Tibial nerve (tissue), 4 donors: ENCODE data around the gene CACNA1G. TPM values are rescaled to one million over a fixed set of nuclear protein-coding genes. Genes with fewer than 3 reads are reported as not detected.

Source experiments
- DNase-seq, 2 donors: peaks; one replicate each; pipeline ENCODE4 v3.0.0-alpha.2; 2019; ENCODE audit warnings: low spot score in 2 of 2
- H3K27ac ChIP-seq, 4 donors: fragments of 200-600 bp; sonication (generic) in 3 of 4; one replicate each; pipeline ENCODE4 v1.5.1; 2017 to 2019; ENCODE audit warnings: mild to moderate bottlenecking in 1 of 4
- H3K27me3 ChIP-seq, 2 donors: fragments of 200-600 bp; sonication (generic) in 1 of 2; one replicate each; pipeline versions ENCODE4 v1.5.1 to v1.6.0; 2017 to 2019
- H3K36me3 ChIP-seq, 3 donors: fragments of 200-600 bp; sonication (generic); one replicate each; pipeline ENCODE4 v1.5.1; 2018 to 2019
- H3K4me1 ChIP-seq, 4 donors: fragments of 200-600 bp; sonication (generic) in 3 of 4; one replicate each; pipeline ENCODE4 v1.5.1; 2017 to 2019
- H3K4me3 ChIP-seq, 4 donors: fragments of 200-600 bp; sonication (generic) in 3 of 4; one replicate each; pipeline ENCODE4 v1.5.1; 2017 to 2019; ENCODE audit warnings: mild to moderate bottlenecking in 1 of 4, moderate library complexity in 1 of 4
- H3K9me3 ChIP-seq, 4 donors: fragments of 200-600 bp; sonication (generic) in 3 of 4; one replicate each; pipeline ENCODE4 v1.5.1; 2017 to 2019
- CTCF ChIP-seq, 5 experiments: fragments of 200-600 bp in 3 of 5; fragments of 450-650 bp in 2 of 5; sonication (generic) in 3 of 5; IDR thresholded peaks; one replicate each; pipeline ENCODE4 v1.5.1; 2016 to 2019; ENCODE audit warnings: antibody characterized with exemption in 5 of 5, mild to moderate bottlenecking in 3 of 5, moderate library complexity in 2 of 5
- EP300 ChIP-seq, 2 donors: sonication (generic); formaldehyde crosslinking; IDR thresholded peaks; one replicate each; pipeline ENCODE4 v1.6.1; 2017; ENCODE audit warnings: antibody characterized with exemption in 2 of 2, mild to moderate bottlenecking in 1 of 2
- POLR2A ChIP-seq, 2 donors: fragments of 450-650 bp; IDR thresholded peaks; one replicate each; pipeline ENCODE4 v1.6.1; 2017; ENCODE audit warnings: antibody characterized with exemption in 2 of 2, mild to moderate bottlenecking in 2 of 2, moderate library complexity in 2 of 2
- WGBS, 2 donors: methylation state at CpG; one replicate each; pipeline ENCODE4 v1.1.5; 2018; 5-methylcytosine and 5-hydroxymethylcytosine counted together
- total RNA-seq, 4 donors: library from RNA; depleted of rRNA; stranded (reverse); fragments of >200 nt; gene quantifications; one replicate each; pipeline ENCODE4 v1.1.0, GENCODE V29; 2016

The CACNA1G gene
- total RNA-seq, 4 donors from 2014 or later = 0.21 to 2.2 TPM; not detected in 2

GRCh38 chr17:50558581-50558940, 2.0 kb upstream of the CACNA1G start:
- DNase-seq = no peak
- Histone ChIP-seq H3K4me3 (peak overlapping the region in 1 of 4 donors; percentile 64), H3K4me1 (peaks cover 0 to 47% (median 25%) of the 10 kb centered on the region in 4 donors), H3K36me3 (peaks cover 0 to 30% (median 0%) of the 10 kb centered on the region in 3 donors), H3K27ac (no peak overlapping the region), H3K27me3 (peaks cover 3 to 45% of the 10 kb centered on the region in 2 donors), H3K9me3 (no peaks in the 10 kb centered on the region)
- 13 to 29% methylated on average over 4 to 17 of the region's 18 CpGs for WGBS, 2 donors
- TF ChIP-seq EP300 (IDR thresholded peaks at IDR 0.05) (no peak), CTCF (IDR thresholded peaks at IDR 0.05) (no peak), POLR2A (IDR thresholded peaks at IDR 0.05) (no peak)

GRCh38 chr17:50558941-50559614, 1.4 kb upstream of the CACNA1G start:
- Histone ChIP-seq H3K4me1 (peaks cover 0 to 53% (median 25%) of the 10 kb centered on the region in 4 donors), H3K9me3 (no peaks in the 10 kb centered on the region), H3K36me3 (peaks cover 0 to 27% (median 0%) of the 10 kb centered on the region in 3 donors), H3K27me3 (peaks cover 3 to 51% of the 10 kb centered on the region in 2 donors), H3K27ac (no peak overlapping the region), H3K4me3 (peak overlapping the region in 3 of 4 donors; percentile 11 to 64 (median 43))
- DNase-seq = no peak
- TF ChIP-seq EP300 (IDR thresholded peaks at IDR 0.05) = no peak
- TF ChIP-seq POLR2A (IDR thresholded peaks at IDR 0.05) = no peak
- no peak for TF ChIP-seq CTCF (IDR thresholded peaks at IDR 0.05)
- WGBS, 2 donors = 1 to 2% methylated on average over 31 to 34 of the region's 55 CpGs

GRCh38 chr17:50559674-50560184, 786 bp upstream of the CACNA1G start:
- no peak for TF ChIP-seq CTCF (IDR thresholded peaks at IDR 0.05)
- no peak for TF ChIP-seq EP300 (IDR thresholded peaks at IDR 0.05)
- no peak for TF ChIP-seq POLR2A (IDR thresholded peaks at IDR 0.05)
- peaks cover 3 to 52% of the 10 kb centered on the region in 2 donors for H3K27me3 ChIP-seq
- no peak overlapping the region for H3K27ac ChIP-seq
- 3 to 8% methylated on average over 27 of the region's 27 CpGs for WGBS, 2 donors
- peak in 1 of 2 donors; percentile 39 for DNase-seq
- no peaks in the 10 kb centered on the region for H3K9me3 ChIP-seq
- H3K36me3 ChIP-seq = peaks cover 0 to 20% (median 0%) of the 10 kb centered on the region in 3 donors
- H3K4me3 ChIP-seq = peak overlapping the region; percentile 40 to 64 (median 52)
- H3K4me1 ChIP-seq = peaks cover 0 to 59% (median 29%) of the 10 kb centered on the region in 4 donors

- Histone ChIP-seq H3K4me1 (peaks cover 0 to 70% (median 37%) of the 10 kb centered on the region in 4 donors), H3K27me3 (peaks cover 3 to 66% of the 10 kb centered on the region in 2 donors), H3K36me3 (peaks cover 0 to 6% (median 0%) of the 10 kb centered on the region in 3 donors), H3K27ac (no peak overlapping the region), H3K9me3 (no peaks in the 10 kb centered on the region), H3K4me3 (peak overlapping the region; percentile 40 to 64 (median 52))
- no peak for TF ChIP-seq EP300 (IDR thresholded peaks at IDR 0.05)
- no peak for TF ChIP-seq CTCF (IDR thresholded peaks at IDR 0.05)
- TF ChIP-seq POLR2A (IDR thresholded peaks at IDR 0.05) = no peak
- 1 to 3% methylated on average over 21 to 41 of the region's 88 CpGs for WGBS, 2 donors
- DNase-seq = no peak
These were observed 623 bp downstream of the CACNA1G start for GRCh38 chr17:50560931-50561745.
